ENCODE data around the gene ZNF215.
A peak's percentile ranks its signal among the peaks of the same experiment; 100 is the strongest.
"Not testable (repeated sequence)": the region's sequence is repeated elsewhere in the genome, so short reads cannot be mapped to it uniquely, and the experiment has no call there.

Gene ZNF215

GRCh38 chr11:6926208-6927029 is at the start of gene ZNF215:
Gene ZNF215, plus strand, starts transcription at chr11:6926426. Its CDS starts 5,847 bp downstream, at chr11:6932273.
- DNase-seq = peak; percentile 83

DNA sequence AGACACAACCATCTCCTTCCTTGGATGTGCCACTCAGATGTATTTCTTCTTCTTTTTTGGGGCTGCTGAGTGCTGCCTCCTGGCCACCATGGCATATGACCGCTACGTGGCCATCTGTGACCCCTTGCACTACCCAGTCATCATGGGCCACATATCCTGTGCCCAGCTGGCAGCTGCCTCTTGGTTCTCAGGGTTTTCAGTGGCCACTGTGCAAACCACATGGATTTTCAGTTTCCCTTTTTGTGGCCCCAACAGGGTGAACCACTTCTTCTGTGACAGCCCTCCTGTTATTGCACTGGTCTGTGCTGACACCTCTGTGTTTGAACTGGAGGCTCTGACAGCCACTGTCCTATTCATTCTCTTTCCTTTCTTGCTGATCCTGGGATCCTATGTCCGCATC is 49.3 kb upstream of the ZNF215 start:
- DNase-seq = no peak

DNA sequence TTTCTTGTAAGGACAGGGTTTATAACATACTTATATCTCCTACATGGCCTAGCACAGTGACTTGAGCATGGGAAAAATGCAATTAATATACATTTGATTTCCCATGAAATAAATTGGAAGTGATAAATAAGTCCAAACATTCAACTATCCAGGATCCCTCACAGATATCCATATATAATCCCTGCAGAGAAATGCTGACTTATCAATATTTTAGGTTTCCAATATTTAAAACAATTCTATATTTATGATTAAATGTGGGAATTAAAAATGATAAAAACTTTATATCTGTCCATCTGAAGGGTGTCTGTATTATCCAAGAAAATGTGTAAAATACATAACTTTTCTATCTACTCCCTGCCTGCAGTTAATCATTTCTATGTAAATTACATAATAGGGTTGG is 43.5 kb upstream of the ZNF215 start:
- DNase-seq = no peak

- DNase-seq = not testable (repeated sequence)
These were observed 38.5 kb upstream of the ZNF215 start for GRCh38 chr11:6887711-6888110.

- DNase-seq = no peak
These were observed 37.4 kb upstream of the ZNF215 start for GRCh38 chr11:6888830-6889229.

DNA sequence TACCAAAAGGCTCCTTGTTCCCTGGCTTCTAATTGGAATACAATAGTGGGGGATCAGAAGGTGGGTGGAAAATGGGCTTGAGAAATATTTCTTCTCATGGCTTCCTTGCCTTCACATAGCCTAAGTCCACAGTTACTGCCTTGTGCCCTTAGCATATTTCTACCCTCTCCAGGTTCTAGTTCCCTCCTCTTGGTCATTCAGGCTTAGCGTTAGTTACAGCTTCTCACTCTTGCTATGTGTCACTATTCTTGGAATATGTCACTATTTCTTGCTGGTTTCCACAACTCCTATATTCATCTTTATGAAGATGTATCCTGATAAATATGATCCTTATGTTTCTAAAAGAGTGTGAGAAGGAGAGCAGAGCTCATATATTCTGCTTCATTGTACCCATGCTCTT is 36.4 kb upstream of the ZNF215 start:
- no peak for DNase-seq

- no peak for DNase-seq
These were observed 33.8 kb upstream of the ZNF215 start, which contains the start of gene OR2D2 for GRCh38 chr11:6892400-6892799. Gene OR2D2, minus strand, starts transcription at chr11:6892500. Its CDS starts 0 bp downstream, at chr11:6892500.

DNA sequence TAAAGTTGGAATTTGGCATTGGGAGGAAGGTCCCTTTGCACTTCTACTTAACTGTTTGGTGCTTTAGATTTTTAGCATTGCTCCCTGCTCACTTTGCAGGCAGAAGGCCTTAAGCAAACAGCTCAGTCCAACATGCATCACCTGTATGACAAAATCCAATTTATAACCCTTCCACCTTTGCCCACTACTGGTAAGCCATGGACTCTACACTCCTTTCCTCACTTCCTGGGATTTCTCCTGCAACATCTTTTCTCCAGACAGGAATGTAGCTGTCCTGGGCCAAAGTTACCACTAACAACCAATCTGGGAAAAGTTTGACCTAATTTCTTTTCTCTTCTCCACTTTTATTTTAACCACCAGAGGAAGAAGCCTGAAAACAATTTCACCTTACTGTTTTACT is 32.1 kb upstream of the ZNF215 start:
- no peak for DNase-seq

- no peak for DNase-seq
These were observed 31.2 kb upstream of the ZNF215 start for GRCh38 chr11:6895010-6895409.

DNA sequence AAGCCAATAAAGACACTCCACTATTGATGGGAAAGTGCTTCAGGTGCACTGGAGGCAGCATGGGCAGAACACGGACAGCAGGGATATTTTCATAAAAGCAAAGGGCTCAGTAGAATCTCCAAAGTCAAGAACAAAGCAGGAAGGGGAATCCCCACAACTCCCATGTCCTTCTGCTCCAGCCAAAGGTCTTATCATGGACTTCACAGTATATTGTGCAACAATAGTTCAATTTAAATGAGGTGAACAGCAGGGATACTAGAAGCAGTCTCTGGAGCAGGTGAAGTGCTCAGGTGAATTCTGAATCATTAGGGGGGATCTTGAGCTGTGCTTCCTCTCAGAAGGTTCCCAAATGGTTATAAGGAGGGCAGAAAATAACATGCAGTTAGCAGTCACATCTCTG is 27.3 kb upstream of the ZNF215 start:
- no peak for DNase-seq

DNA sequence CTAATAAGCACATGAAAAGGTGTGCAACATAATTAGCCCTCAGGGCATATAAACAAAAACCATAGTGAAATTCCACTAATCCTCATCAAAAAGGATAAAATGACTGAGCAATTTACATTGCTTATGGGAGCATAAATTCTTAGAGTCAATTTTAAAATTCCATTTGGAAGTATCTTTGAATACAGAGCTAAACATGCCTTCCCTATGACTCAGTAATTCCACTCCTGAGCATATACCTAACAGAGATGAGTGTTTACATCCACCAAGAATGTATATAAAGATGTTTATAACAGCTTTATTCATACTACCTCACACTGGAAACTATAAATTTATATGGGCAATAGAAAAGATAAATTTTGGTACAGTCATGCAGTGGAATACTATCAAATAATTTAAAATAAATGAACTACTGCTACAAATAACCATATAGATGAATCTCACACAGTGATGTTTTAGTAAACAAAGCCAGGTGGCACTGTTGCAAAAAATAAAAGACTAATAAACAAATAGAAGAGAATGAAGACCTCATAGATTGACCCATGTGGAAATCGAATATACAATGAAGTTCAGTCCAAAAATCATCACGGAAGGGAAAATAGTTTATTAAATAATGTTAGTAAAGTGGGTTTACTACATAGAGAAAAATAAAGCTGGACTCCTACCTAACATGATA is 25.8 kb upstream of the ZNF215 start:
- DNase-seq = no peak

- DNase-seq = not testable (repeated sequence)
These were observed 21.4 kb upstream of the ZNF215 start for GRCh38 chr11:6904804-6905203.

DNA sequence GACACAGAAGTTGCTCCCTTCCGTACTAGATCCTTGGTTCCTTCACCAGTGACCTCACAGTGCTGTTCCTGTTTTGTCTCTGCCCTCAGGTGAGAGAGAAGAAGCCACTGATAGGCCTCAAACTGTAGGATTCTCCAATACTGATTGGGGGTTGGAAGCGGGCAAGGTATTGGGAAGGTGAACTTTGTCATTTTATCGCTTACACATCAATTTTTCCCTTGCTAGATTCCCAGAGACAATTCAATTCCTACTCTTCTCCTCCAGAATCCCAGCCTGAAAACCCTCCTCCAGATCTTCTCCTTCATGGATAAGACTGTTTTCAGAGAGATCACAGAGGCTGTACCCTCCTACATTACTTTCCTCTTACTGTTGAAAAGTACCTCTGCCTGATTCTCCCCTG is 14.8 kb upstream of the ZNF215 start:
- no peak for DNase-seq

DNA sequence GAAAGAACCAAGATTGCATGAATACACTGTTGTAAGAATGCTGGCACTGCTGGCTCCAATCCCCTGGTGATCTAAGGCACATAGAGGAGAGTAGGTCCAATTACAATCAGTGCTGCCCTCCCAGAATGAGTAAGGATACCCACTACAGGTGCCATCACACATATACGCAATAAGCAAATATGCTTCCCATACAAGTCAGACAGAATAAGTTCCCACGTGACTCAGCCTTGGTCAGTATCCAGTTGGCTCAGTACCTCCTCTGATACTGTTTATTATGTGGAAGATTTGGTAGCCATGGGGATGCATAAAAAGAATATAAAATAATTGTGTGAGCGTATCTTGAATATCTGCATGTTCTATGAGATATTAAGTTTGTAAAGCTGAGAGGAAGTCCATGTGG is 14.3 kb upstream of the ZNF215 start:
- no peak for DNase-seq

DNA sequence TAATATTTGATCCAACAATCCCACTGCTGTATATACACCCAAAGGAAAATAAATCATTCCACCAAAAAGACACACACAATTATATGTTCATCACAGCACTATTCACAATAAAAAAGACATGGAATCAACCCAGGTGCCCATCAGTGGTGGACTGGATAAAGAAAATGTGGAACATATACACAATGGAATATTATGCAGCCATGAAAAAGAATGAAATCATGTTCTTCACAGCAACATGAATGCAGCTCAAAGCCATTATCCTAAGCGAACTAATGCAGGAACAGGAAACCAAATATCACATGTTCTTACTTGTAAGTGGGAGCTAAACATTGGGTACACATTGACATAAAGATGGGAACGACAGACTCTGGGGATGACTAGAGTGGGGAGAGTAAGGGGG is 6.5 kb upstream of the ZNF215 start:
- no peak for DNase-seq

DNA sequence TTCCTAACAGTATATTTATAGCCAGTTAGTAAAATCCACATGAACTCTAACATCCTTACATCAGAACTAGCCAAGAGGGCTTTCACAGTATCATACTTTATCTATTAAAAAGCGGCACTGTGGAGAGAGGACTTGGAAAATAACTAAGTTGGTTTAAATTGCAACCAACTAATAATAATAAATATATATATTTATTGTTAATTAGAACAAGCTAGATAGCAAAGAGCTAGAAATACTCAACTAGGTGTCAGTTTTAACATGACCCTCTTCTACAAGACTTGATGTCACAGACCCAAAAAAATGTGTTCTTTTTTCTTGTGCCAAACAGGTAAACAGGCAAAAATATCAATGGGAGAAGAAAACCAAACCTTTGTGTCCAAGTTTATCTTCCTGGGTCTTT is 5.5 kb upstream of the ZNF215 start, which contains the start of gene OR2D3:
Gene OR2D3, plus strand, starts transcription at position 301 of the 400 bp plus-strand sequence. Its CDS starts 0 bp downstream, at position 301.
- DNase-seq = no peak

DNA sequence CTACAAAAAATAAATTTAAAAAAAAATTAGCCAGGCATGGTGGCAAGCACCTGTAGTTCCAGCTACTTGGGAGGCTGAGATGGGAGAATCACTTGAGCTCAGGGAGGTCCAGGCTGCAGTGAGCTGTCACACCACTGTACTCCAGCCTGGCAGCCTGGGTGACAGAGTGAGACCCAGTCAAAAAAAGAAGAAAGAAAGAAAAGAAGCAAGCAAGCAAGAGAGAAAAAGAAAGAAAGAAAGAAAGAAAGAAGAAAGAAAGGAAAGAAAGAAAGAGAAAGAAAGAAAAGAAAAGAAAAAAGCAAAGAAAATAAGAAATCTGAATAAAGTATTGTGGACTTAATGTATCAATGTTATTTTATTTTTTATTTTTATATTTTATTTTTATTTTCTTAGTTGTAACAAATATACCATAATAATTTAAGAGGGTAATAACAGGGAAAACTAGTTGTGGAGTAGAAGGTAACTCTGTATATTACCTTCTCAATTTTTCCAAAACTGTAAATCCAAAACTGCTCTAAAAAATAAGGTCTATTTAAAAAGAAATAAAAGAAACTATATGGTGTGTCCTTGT is 1.1 kb upstream of the ZNF215 start:
- no peak for DNase-seq

- no peak for DNase-seq
These were observed 504 bp upstream of the ZNF215 start for GRCh38 chr11:6925636-6926207.

DNA sequence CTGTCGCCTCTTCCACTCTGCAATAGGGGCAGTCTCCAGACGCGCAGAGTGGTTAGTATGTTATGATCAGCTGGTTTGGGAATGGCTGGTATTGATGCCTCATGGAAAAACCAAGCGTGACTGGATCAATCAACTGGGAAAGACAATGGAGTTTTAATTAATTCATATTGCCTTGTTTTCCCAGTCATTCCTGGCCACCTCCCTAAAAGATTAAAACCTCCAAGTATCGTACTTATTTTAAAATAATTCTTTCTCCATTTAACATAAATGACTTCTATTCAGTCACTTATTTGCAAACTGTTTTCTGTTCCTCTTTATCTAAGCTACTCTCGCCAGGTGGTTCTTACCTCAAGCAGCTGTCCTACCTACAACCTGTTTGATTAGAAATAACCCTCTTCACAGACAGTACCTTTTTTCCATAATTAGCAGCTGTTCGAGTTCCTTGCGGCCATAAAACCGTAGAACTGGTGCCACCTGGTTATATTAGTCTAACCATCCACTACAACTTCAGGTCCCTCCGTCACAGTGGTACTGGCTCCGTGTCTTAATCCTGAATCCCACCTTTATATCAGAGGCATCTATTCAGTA is 898 bp downstream of the ZNF215 start:
- DNase-seq = peak; percentile 12

DNA sequence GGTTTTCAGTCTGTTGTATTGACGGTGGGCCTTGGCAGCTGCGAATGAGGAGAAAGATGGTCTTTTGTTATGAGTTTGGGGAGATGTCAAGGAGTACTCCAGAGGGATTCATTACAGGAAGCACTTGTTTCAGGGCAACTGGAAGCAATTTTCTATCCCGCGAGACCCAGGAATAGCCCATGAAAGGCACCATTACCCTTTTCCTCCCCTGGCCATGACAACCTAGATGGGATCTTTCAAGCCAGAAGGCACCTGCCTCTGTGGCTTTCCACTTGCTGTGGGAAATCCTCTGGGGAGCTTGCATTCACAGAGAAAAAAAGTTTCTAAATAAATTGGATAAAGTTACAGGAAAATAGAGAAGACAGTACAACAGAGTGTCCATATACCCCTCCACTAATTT is 2.7 kb downstream of the ZNF215 start:
- no peak for DNase-seq

GRCh38 chr11:6931146-6931713 is 5.0 kb downstream of the ZNF215 start:
- DNase-seq = no peak

DNA sequence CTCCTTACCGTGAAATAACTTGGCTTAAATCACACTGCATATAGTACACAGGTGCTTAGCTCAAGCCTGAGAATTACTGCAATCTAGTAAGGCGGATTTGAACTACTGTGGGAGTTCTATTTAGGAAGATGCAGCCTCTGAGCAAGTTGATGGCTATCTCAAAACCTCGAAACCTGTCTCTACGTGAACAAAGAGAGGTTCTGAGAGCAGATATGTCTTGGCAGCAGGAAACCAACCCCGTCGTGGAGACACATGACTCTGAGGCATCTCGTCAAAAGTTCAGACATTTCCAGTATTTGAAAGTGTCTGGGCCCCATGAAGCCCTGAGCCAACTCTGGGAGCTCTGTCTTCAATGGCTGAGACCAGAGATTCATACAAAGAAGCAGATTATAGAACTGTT is 5.9 kb downstream of the ZNF215 start:
- DNase-seq = no peak

DNA sequence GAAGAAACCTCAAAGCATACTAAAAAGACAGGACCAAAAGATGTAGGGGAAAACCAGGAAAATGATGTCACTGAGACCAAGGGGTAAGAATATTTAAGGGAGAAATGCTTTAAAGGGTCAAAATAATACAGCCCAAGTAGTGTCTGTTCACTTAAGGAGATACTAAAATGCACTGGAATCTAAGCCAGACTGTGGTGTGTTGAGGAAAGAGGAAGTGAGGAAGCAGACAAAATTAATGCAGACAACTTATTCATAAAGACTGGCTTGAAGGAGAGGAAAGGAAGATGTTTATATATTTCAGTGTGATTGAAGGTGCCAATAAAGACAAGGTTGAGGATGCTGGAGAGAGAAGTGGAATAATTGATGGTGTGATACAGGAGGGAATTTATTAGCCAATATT is 15.7 kb downstream of the ZNF215 start:
- DNase-seq = no peak

Measured in retina (tissue), 1 donor.